Thymus (tissue), 11 donors: ENCODE results near the gene NBDY. TPM values are rescaled to one million over a fixed set of nuclear protein-coding genes. Genes with fewer than 3 reads are reported as not detected.
A peak's percentile ranks its signal among the peaks of the same experiment; 100 is the strongest.

Experiments used
- DNase-seq, 9 donors: peaks; one replicate each; pipeline ENCODE4 v3.0.0-alpha.2; 2013; ENCODE audit warnings: low spot score in 9 of 9, low read depth in 6 of 9, missing footprints in 1 of 9
- H3K27ac ChIP-seq, 2 donors: one replicate each; pipeline ENCODE4 v1.5.1; 2013; ENCODE audit warnings: control low read depth in 1 of 2, low read depth in 1 of 2, low read length in 1 of 2, mild to moderate bottlenecking in 1 of 2, moderate library complexity in 1 of 2
- H3K27me3 ChIP-seq, 2 donors: one replicate each; pipeline ENCODE4 v1.5.1; 2013; ENCODE audit warnings: low read length in 1 of 2; ENCODE audit not compliant: control insufficient read depth in 2 of 2, insufficient read depth in 1 of 2
- H3K36me3 ChIP-seq, 2 donors: one replicate each; pipeline ENCODE4 v1.5.1; 2013; ENCODE audit warnings: low read length in 1 of 2, mild to moderate bottlenecking in 1 of 2, moderate library complexity in 1 of 2; ENCODE audit not compliant: control insufficient read depth in 2 of 2, insufficient read depth in 2 of 2
- H3K4me1 ChIP-seq, 2 donors: one replicate each; pipeline ENCODE4 v1.5.1; 2013; ENCODE audit warnings: low read length in 2 of 2; ENCODE audit not compliant: control insufficient read depth in 2 of 2, insufficient read depth in 2 of 2
- H3K4me3 ChIP-seq, 2 donors: one replicate each; pipeline ENCODE4 v1.5.1; 2013; ENCODE audit warnings: low read length in 2 of 2, control low read depth in 1 of 2, mild to moderate bottlenecking in 1 of 2
- H3K9me3 ChIP-seq, 2 donors: one replicate each; pipeline ENCODE4 v1.5.1; 2013; ENCODE audit warnings: low read length in 1 of 2, mild to moderate bottlenecking in 1 of 2; ENCODE audit not compliant: control insufficient read depth in 2 of 2, insufficient read depth in 1 of 2
- WGBS: extraction: QIAGEN DNeasy Blood & Tissue Kit; methylation state at CpG from one replicate; pipeline ENCODE4 v1.1.7; 2013; 5-methylcytosine and 5-hydroxymethylcytosine counted together
- polyA plus RNA-seq: library from polyadenylated mRNA; stranded (reverse); fragments of 200-250 nt; gene quantifications from one replicate; pipeline ENCODE4 v1.2.3, GENCODE V29; 2013
- total RNA-seq: library from RNA; stranded (reverse); fragments of 120-200 nt; gene quantifications from one replicate; pipeline ENCODE4 v1.2.4, GENCODE V29; 2013
- donor health status: healthy.

Gene NBDY
- total and polyA plus RNA-seq, 2 donors: 13.9 to 32.6 TPM

DNA sequence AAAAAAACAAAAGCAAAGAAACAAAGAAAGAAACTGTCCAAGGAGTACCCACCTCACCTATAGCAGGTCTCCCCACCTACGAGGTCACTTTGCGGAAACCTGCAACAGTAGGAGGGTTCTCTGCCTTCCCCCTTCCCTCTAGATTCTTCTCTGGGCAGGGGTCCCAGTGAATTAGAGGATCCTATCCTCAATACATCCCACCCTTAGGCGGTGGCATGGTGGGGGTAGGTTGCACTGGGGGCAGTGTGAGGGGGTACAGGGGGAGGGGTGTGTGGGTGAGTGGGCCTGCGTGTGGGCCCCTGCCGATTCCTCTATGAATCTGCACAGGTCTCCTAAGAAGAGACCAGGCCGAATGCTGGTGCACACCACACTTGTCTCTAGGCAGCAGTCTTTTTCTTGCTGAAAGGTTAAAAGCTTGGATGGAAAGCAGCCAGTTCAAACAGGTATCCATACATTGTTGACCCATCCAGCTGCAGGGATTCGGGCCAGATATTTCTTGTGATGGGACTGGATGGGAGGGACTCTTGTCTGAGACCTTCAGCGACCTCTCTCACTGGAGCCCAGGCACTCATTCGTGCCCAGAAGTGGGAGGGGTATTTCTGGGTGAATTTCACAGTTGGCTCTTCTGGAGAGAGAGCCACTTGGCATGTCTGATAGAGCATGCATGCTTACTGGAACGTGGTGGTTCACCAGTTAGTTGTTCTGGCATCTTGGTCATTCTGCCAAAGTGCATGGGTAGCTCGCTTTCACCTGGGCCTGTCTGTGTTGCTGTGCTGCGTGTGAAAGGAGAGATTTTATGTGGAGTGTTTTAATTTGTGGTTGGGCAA lies 65.6 kb downstream of the NBDY start:
- H3K9me3 ChIP-seq: no peaks in the 10 kb centered on the region
- H3K27ac ChIP-seq: no peak overlapping the region
- no peak overlapping the region for H3K4me3 ChIP-seq
- peaks cover 0 to 31% of the 10 kb centered on the region in 2 donors for H3K4me1 ChIP-seq
- peaks cover 0 to 5% of the 10 kb centered on the region in 2 donors for H3K36me3 ChIP-seq
- no peaks in the 10 kb centered on the region for H3K27me3 ChIP-seq
- peak in 1 of 9 donors; percentile 0 for DNase-seq
- 98% methylated on average over 12 of the region's 12 CpGs for WGBS

DNA sequence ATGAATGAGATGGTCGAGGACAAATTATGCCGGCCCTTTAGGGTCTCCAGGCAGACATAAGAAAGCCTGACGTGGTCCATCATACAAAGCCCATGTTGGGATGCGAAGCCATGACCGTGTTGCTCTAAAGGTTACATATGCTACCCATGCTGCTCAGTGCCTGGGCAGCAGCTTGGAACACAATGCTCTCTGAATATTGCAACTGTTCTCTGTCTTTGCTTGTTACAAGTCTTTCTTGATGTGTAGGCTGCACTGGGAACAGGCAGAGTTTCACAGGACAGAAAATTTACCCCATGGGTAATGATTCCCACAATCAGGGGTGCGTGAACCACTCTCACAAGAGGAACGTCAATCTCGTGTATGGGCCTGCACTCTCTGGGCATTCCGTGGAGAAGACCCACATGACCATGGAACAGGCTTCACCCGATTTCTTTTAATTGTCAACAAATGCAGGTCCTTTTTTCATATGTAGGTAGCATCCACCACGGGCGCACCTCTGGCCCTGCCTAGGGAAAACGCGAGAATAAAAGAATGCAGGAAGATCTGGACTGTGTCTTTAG lies 66.3 kb downstream of the NBDY start:
- 99% methylated on average over 14 of the region's 14 CpGs for WGBS
- no peaks in the 10 kb centered on the region for H3K27me3 ChIP-seq
- H3K4me1 ChIP-seq: peaks cover 0 to 34% of the 10 kb centered on the region in 2 donors
- DNase-seq: no peak
- peaks cover 0 to 5% of the 10 kb centered on the region in 2 donors for H3K36me3 ChIP-seq
- no peak overlapping the region for H3K27ac ChIP-seq
- no peaks in the 10 kb centered on the region for H3K9me3 ChIP-seq
- no peak overlapping the region for H3K4me3 ChIP-seq

DNA sequence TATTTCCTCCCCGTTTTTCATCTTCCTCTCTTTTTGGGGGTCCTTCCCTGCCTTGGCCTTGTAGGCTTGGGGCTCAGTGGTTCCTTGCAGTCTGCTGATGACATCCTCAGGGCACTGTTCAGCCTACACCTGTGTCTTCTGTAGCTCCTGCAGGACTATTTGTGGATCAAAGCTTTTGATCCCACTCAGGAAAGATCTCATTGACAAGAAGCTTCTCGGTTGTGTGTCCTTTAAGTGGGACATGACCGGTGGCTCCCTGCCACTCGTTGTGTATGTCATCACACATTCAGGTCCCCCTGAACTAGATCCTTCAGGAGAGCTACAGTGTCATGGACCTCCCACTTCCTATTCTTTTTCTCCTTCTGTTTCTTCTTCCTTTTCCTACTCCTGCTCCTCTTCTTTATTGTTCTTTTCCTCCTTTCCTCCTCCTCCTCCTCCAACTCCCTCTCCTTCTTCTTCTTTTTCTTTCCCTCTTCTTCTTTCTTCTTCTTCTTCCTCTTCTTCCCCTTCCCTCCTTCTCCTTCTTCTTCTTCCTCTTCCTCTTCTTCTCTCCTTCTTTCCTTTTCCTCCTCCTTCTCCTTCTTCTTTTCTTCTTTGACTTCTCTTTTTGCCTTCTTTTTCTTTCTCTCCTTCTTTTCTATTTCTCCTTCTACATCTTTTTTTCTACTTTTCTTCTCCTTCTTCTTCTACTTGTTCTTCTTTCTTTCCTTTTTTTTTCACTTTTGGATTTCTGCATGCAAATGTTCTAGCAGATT lies 67.8 kb downstream of the NBDY start:
- 98% methylated on average over 4 of the region's 4 CpGs for WGBS
- no peak overlapping the region for H3K4me3 ChIP-seq
- H3K9me3 ChIP-seq: no peaks in the 10 kb centered on the region
- no peaks in the 10 kb centered on the region for H3K27me3 ChIP-seq
- DNase-seq: peak in 1 of 9 donors; percentile 0
- no peak overlapping the region for H3K27ac ChIP-seq
- H3K36me3 ChIP-seq: peaks cover 3 to 5% of the 10 kb centered on the region in 2 donors
- peaks cover 0 to 48% of the 10 kb centered on the region in 2 donors for H3K4me1 ChIP-seq

DNA sequence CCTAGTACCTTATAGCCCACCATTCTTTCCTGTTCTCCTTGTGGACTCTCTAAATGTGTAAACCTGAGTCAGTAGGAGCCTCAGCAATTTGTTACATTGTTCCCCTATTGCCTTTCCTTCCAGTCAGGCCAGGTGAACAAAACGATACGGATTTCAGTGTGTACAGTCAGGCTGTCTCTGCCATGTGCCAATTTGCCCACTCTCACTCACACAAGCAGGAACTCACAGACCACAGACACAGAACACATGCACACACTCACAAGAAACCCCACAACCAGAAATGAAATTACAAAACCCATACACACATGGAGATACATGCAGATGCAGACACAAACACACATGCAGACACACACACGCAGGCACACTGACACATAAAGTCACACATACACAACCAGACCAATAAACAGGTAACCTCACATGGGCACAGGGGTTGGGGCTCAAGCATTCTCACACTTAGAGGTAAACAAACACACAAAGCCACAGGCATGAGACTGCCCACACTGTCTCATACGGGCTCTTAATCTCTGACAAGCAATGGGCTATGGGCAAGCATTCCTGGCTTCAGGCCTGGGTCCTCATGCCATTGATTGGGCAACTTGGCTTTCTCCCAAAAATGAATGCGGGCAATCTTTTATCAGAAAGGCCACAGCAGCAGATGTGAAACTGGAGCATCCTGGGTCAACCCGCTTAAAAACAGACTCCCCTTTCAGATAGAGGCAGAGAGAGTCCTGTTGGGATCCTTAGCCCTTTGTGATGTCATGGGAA lies 68.7 kb downstream of the NBDY start:
- WGBS: 66% methylated on average over 6 of the region's 6 CpGs
- H3K9me3 ChIP-seq: no peaks in the 10 kb centered on the region
- peak in 1 of 9 donors; percentile 34 for DNase-seq
- H3K27me3 ChIP-seq: no peaks in the 10 kb centered on the region
- peaks cover 0 to 3% of the 10 kb centered on the region in 2 donors for H3K36me3 ChIP-seq
- H3K4me3 ChIP-seq: no peak overlapping the region
- H3K4me1 ChIP-seq: peaks cover 0 to 41% of the 10 kb centered on the region in 2 donors
- no peak overlapping the region for H3K27ac ChIP-seq

DNA sequence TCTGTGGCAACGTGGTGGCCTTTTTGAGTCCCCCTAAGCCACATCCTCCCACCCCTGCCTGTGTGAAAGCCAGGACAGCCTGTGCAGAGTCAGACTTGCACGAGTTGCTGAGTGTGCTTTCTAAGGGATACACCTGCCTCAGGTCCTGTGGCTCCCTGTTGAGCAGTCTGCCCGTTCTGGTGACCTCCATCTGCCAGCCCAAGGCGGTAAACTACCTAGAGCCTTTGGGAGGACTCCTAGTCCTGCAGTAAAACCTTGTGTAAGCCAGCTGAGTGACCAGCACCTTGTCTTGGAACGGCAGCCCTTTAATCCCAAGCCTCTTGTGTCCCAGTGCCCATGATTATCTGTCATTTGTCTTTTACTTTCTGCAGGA lies 69.3 kb downstream of the NBDY start:
- no peak overlapping the region for H3K27ac ChIP-seq
- peak in 1 of 9 donors; percentile 45 for DNase-seq
- H3K4me3 ChIP-seq: no peak overlapping the region
- no peaks in the 10 kb centered on the region for H3K27me3 ChIP-seq
- WGBS: 75% methylated on average over 5 of the region's 5 CpGs
- no peaks in the 10 kb centered on the region for H3K9me3 ChIP-seq
- peaks cover 0 to 43% of the 10 kb centered on the region in 2 donors for H3K4me1 ChIP-seq
- peaks cover 0 to 3% of the 10 kb centered on the region in 2 donors for H3K36me3 ChIP-seq

DNA sequence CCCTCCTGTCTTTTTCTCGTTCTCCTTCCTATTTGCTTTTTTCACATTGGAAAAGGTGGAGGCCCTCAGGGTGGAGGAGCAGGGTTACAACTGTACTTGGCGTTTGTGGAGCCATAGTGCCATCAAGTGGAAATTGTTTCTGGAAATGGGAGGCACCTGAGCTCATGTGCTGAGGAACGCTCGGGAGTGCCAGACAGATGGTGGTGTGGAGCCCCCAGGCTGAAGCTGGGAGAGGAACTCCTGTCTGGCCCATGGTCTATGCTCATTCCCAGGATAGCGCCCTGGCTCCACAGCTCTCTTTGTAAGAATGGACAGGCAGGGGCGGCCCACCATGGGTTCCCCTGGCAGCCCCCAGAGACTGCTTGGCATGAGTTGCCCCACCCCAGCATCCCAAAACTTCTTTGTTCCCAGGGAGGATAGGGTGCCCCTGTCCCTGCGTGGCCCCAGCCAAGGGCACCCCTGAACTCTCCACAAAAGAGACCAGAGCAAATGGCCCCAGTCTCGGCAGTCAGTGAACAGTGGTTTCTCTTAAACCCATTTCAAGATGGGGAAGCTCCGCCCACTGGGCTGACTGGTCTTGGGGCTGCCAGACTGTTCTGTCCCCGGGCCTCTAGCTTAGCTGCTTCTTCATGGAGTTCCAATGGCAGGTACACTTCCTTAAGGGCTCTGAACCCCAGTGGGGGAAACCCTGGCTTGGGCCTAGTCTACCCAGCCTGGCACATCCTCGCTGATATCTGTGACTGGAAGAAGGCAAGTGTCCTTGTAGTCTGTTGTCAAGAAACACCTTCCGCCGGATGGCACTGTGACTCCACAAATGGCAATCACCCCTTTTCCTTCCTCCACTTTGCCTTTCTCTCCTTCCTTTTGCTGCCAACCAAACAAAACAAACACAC lies 70.1 kb downstream of the NBDY start:
- Histone ChIP-seq H3K27me3 (no peaks in the 10 kb centered on the region), H3K9me3 (no peaks in the 10 kb centered on the region), H3K27ac (no peak overlapping the region), H3K4me3 (no peak overlapping the region), H3K4me1 (peaks cover 0 to 42% of the 10 kb centered on the region in 2 donors), H3K36me3 (peaks cover 0 to 3% of the 10 kb centered on the region in 2 donors)
- 94% methylated on average over 13 of the region's 13 CpGs for WGBS
- DNase-seq: peak in 2 of 9 donors; percentile 71 to 90

DNA sequence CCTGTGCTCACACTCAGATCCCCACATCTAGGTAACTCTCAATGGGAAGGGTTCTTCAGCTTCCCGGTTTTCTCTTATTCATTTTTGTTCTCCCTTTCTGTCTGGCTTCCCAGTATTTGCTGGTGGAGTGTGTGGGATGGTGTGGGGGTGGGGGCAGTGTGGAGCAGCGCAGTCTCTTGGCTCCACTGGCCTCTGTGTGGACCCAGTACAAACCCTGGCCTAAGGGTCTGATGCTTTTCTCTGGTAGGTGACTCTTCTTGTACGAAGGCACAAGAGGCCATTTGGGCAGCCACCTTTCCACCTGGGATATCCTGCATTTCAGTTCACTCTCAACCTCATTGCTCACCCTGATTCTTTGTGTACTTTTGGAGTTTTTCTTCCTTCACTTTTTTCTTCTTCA lies 71.3 kb downstream of the NBDY start:
- Histone ChIP-seq H3K36me3 (peaks cover 0 to 3% of the 10 kb centered on the region in 2 donors), H3K4me3 (no peak overlapping the region), H3K27me3 (no peaks in the 10 kb centered on the region), H3K27ac (peak overlapping the region; percentile 31 to 78), H3K4me1 (peaks cover 0 to 41% of the 10 kb centered on the region in 2 donors), H3K9me3 (no peaks in the 10 kb centered on the region)
- DNase-seq: no peak
- WGBS: 96% methylated on average over 3 of the region's 3 CpGs

DNA sequence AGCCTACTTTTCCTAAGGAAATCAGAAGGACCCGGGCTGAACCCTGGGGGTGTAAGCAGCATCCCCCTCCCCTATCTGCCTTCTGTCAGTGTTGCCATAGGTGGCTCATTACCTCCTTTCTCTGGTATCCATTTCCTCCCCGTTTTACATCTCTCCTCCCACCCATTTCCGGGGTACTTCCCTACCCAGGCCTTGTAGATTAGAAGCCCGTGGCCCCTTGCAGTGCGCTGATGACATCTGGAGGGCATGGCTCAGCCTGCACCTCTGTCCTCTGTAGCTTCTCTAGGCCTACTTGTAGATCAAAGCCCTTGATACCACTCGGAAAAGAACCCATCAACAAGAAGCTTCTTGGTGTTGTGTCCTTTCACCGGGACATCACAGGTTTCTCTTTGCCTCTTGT lies 71.8 kb downstream of the NBDY start:
- H3K27ac ChIP-seq: peak overlapping the region; percentile 31 to 78
- WGBS: 69% methylated on average over 7 of the region's 7 CpGs

More for the DNA sequence above, 71.8 kb downstream of the NBDY start:
- DNase-seq: peak in 4 of 9 donors; percentile 41 to 90 (median 60)
- peaks cover 0 to 3% of the 10 kb centered on the region in 2 donors for H3K36me3 ChIP-seq
- H3K4me1 ChIP-seq: peaks cover 0 to 41% of the 10 kb centered on the region in 2 donors
- H3K27me3 ChIP-seq: no peaks in the 10 kb centered on the region
- H3K4me3 ChIP-seq: no peak overlapping the region
- H3K9me3 ChIP-seq: no peaks in the 10 kb centered on the region
